HG02973 (cell line): ENCODE measurements around the gene CRACR2B.

Experiments used
- ATAC-seq: cut with Tn5 transposase; IDR thresholded peaks from one replicate; pipeline ENCODE4 v1.9.1; 2021; ENCODE audit warnings: moderate library complexity; ENCODE audit not compliant: unreplicated experiment

The CRACR2B gene

GRCh38 chr11:850775-851763 lies 23.4 kb downstream of the CRACR2B start:
- ATAC-seq, result no peak

- no peak for ATAC-seq
Observed at GRCh38 chr11:852762-853161, 25.0 kb downstream of the CRACR2B start.

- no peak for ATAC-seq
Observed at GRCh38 chr11:853682-854448, 26.1 kb downstream of the CRACR2B start.

GRCh38 chr11:854601-855329 lies 27.0 kb downstream of the CRACR2B start:
- ATAC-seq, result no peak

GRCh38 chr11:855330-855674 lies 27.6 kb downstream of the CRACR2B start:
- no peak for ATAC-seq

GRCh38 chr11:855796-856195 lies 28.1 kb downstream of the CRACR2B start:
- ATAC-seq, result no peak

GRCh38 chr11:856397-856796 lies 28.7 kb downstream of the CRACR2B start:
- no peak for ATAC-seq

- ATAC-seq, result no peak
Observed at GRCh38 chr11:858053-858761, 30.5 kb downstream of the CRACR2B start.

- ATAC-seq, result no peak
Observed at GRCh38 chr11:858762-859339, 31.1 kb downstream of the CRACR2B start.

- ATAC-seq, result no peak
Observed at GRCh38 chr11:859394-860131, 31.8 kb downstream of the CRACR2B start.

- no peak for ATAC-seq
Observed at GRCh38 chr11:860234-861104, 32.8 kb downstream of the CRACR2B start.

- no peak for ATAC-seq
Observed at GRCh38 chr11:861105-861479, 33.4 kb downstream of the CRACR2B start.

GRCh38 chr11:862081-862661 lies 34.5 kb downstream of the CRACR2B start:
- ATAC-seq, result no peak

GRCh38 chr11:862696-863022 lies 34.9 kb downstream of the CRACR2B start:
- no peak for ATAC-seq

GRCh38 chr11:863023-863909 lies 35.5 kb downstream of the CRACR2B start:
- no peak for ATAC-seq

- no peak for ATAC-seq
Observed at GRCh38 chr11:863910-864827, 36.5 kb downstream of the CRACR2B start.
